ENCODE results near the gene MRPL10.
A peak's percentile ranks its signal among the peaks of the same experiment; 100 is the strongest.

MRPL10 gene

DNA sequence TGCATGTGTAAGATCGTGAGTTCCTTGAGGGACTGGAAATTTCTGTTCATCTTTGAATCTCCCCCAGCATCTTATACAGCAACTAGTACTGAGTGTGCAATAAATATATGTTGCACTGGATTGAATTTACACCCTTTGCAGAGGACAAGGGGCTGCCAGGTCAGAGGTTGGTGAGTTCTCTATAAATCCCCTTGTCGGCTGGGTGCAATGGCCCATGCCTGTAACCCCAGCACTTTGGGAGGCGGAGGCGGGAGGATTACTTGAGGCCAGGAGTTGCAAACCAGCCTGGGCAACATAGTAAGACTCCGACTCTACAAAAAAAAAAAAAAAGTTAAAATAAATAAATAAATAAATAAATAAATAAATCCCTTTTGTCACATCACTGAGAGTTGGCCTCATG lies 29.0 kb upstream of the MRPL10 start:
- no peak for DNase-seq (ENCODE audit: low read depth in 2 of 2, low spot score in 1 of 2)

DNA sequence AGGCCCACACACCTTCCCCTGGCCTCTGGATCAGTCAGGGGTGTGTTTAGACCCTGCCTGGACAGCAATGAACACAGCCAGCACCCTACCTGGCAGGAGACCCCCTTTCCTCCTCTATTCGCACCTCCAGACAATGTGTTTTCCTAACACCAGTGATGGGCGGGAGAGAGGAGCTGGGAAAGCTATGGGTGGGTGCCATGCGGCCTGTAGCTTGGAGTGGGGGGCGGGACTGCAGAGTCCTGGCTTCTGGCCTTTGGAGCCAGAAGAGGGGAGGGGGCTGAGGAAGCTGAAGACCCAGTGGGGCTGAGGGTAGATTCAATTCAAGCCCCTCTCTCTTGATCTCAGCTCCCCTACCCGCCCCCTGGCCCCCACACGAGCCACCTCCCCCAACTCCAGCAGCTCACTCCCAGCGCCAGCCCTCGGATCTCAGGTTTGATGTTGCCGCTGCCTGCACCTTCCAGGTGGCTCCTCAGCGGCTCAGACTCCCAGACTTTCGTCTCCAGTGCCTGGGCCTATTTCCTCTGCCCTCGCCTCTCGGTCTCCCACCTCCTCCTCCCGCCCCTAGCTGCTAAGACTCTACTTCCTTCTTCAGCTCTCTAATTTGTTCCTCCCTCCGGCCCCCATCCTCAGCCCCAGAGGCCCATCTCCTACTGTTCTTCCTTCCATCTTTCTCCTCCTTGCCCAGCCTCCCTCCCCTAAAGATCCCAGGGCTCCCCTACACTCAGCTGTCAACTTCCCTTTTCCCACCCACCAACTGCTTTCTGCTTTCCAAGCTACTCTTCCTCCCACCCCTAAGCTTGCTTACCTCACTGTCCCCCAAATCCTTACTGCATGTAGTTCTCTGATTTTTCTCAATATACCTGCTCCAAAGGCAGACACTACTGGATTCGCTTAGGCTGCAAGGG lies 26.5 kb upstream of the MRPL10 start:
- no peak for DNase-seq (ENCODE audit: low read depth in 2 of 2, low spot score in 1 of 2)

- DNase-seq (ENCODE audit: low read depth in 2 of 2, low spot score in 1 of 2), result no peak
Observed at GRCh38 chr17:47856830-47857229, 25.5 kb upstream of the MRPL10 start.

GRCh38 chr17:47855737-47856136 lies 24.4 kb upstream of the MRPL10 start:
- no peak for DNase-seq (ENCODE audit: low read depth in 2 of 2, low spot score in 1 of 2)

DNA sequence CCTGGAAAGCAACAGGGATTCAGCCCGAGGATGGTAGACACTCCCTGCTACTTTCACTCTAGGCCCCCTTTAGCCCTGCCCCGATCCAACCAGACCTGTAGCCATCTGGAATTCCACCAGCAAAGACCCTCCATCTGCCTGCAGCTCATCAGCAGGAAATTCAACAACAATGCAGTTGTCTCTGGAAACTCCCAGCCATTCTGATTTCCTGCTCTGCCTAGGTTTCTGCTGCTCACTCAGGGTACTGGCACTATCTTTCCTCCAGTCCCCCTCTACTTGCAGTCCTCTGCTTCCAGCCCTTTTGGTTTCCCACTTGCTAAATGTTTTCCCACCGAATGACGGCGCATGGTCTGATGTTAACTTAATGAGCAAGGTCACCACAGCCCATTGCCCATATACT lies 22.3 kb upstream of the MRPL10 start:
- no peak for DNase-seq (ENCODE audit: low read depth in 2 of 2, low spot score in 1 of 2)

DNA sequence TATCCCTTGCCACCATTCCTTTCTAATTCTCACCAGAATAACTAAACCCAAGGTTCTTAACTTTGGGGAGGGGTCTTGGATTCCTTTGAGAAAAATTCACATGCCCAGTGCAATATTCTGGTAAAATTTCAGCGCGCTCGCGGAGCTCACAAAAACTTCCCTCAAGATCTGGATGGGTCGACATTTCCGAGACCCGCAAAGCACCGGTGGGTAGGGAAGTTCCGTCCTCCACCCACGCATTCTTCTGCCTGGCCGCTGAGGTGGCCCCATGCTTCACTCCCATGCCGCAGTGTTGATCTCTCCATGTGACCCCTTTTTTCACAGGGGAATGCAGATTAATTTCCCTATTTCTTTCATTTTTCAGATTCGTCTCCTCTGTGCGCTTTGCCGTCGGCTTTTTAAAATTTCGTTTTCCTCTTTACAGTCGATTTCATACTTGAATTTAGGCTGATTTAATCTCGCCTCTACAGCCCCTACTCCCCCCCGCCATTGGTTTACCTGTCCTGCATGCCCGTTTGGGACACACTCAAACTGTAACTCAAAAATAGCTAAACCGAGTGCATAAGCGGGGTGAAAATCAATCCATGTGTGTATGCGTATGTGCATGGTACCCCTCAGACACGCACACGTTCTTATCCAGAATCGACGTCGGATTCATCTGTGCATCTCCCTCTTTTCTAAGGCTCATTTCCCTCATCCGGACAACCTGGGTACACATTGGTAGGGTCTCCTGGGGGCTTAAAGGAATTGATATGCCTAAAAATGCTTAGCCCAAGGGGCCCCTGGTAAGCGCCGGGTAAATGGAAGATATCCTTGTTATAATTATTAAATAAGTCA lies 21.0 kb upstream of the MRPL10 start:
- no peak for DNase-seq (ENCODE audit: low read depth in 2 of 2, low spot score in 1 of 2)

- DNase-seq (ENCODE audit: low read depth in 2 of 2, low spot score in 1 of 2), result no peak
Observed at GRCh38 chr17:47851764-47852112, 20.4 kb upstream of the MRPL10 start.

DNA sequence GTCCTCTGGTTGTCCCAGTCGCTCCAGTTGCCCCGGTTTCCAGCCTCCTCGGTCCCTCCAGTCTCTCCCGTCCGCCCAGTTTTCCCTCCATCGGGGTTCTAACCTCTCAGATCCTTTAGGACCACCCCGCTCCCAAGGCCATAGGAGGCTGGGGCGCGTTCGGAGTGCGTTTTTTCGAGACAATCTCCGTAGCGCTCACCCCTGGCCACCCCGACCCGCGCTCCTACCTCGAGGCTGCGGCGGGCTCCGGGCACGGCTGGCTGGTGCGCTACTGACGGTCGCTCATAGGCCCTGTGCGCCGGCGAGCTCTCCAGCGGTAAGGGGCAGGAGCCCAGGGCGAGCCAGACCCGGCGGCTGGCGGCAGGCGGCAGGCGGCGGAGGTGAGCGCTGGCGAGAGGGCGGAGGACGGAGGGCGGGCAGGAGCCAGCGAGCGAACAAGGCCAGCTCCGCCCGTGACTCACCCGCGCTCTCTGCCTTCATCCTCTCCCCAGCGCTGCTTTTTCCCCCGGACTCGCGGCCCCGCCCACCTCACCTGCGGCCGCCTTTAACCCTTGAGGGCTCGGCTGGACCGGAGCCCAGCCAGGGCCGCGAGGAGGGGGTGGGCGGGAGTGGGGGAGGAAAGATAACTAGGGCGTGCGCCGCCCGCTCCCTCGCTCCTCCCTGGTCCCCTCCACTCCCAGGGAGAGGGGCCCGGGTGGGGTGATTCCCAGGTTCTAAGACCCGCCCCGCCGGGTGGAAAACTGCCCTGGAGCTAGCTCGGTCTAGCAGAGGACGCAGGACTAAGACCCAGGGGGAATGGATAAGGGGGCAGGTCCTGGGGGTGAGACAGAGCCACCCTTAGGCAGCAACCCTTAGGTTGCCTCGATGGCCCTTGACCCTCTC lies 19.6 kb upstream of the MRPL10 start, which contains the start of gene SP6:
TSS of gene SP6 (minus strand) at position 472 of the 882 bp plus-strand sequence. CDS start 2,734 bp downstream, outside the sequence.
- DNase-seq (ENCODE audit: low read depth in 2 of 2, low spot score in 1 of 2), result peak; percentile 26 to 50

DNA sequence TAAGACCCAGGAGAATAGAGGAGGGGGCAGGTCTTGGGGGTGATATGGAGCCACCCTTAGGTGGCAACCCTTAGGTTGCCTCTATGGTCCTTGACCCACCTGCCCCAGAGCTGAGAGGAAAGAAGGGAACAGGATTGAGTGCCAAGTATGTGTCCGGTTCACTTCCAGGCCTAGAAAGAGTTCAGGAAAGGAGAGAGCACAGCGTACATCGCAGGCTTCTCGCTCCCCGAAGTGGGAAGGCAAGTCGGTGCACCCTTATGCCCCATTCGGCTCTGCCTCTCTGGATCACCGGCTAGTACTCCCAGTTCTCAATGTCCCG lies 19.0 kb upstream of the MRPL10 start:
- DNase-seq (ENCODE audit: low read depth in 2 of 2, low spot score in 1 of 2), result no peak

DNA sequence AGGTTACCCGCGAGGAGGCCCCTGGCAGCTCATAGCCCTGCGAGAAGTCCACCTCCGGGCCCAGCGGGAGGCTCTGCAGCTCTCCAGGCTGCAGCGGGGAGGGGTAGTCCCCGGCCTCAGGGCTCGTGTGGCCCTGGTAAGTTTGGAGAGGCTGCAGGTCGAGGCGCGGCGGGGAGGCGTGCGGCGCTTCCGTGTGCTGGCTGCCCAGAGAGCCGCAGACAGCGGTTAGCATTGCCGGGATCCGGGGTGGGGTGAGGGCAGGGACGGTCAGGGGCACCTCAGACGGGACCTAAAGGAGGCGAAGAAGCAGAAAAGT lies 16.8 kb upstream of the MRPL10 start:
- no peak for DNase-seq (ENCODE audit: low read depth in 2 of 2, low spot score in 1 of 2)

GRCh38 chr17:47847341-47848197 lies 16.2 kb upstream of the MRPL10 start:
- DNase-seq (ENCODE audit: low read depth in 2 of 2, low spot score in 1 of 2), result no peak

- no peak for DNase-seq (ENCODE audit: low read depth in 2 of 2, low spot score in 1 of 2)
Observed at GRCh38 chr17:47846716-47847340, 15.5 kb upstream of the MRPL10 start.

DNA sequence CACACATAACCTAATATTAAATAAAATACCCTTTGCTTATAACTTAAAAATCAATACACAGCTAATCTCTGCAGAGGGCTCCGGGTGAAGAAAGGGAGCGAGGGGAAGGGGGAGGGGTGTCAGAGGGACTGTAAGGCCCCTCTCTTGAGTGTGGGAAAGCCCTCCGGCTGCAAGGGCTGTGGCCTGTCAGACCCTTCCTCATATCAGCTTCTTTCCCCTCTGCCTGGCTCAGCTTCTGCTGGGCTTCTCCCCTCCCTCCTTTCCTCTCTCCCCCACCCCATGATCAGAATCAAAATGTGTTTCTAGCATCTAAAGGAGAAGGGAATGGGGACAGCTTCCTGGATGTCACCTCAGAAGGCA lies 14.4 kb upstream of the MRPL10 start:
- no peak for DNase-seq (ENCODE audit: low read depth in 2 of 2, low spot score in 1 of 2)

GRCh38 chr17:47844814-47845715 lies 13.7 kb upstream of the MRPL10 start:
- no peak for DNase-seq (ENCODE audit: low read depth in 2 of 2, low spot score in 1 of 2)

- no peak for DNase-seq (ENCODE audit: low read depth in 2 of 2, low spot score in 1 of 2)
Observed at GRCh38 chr17:47844227-47844626, 12.9 kb upstream of the MRPL10 start.

DNA sequence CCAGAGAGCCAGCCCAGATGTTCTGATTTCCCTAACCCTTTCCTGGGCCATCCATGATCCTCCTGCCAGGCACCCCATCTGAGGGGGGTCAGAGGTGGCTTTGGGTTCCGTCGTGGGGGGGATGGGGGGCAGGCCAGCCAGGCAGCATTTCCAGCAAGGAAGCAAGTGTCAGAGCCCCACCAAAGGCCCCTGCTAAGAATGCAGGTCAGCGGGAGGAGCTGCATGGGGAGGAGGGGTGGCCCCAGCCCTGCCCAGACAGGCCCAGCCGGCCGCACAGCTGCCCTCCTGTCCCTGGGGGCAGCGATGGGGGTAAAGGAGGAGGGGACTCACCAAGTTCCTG lies 12.0 kb upstream of the MRPL10 start:
- DNase-seq (ENCODE audit: low read depth in 2 of 2, low spot score in 1 of 2), result no peak

- no peak for DNase-seq (ENCODE audit: low read depth in 2 of 2, low spot score in 1 of 2)
Observed at GRCh38 chr17:47841488-47842291, 10.3 kb upstream of the MRPL10 start.

DNA sequence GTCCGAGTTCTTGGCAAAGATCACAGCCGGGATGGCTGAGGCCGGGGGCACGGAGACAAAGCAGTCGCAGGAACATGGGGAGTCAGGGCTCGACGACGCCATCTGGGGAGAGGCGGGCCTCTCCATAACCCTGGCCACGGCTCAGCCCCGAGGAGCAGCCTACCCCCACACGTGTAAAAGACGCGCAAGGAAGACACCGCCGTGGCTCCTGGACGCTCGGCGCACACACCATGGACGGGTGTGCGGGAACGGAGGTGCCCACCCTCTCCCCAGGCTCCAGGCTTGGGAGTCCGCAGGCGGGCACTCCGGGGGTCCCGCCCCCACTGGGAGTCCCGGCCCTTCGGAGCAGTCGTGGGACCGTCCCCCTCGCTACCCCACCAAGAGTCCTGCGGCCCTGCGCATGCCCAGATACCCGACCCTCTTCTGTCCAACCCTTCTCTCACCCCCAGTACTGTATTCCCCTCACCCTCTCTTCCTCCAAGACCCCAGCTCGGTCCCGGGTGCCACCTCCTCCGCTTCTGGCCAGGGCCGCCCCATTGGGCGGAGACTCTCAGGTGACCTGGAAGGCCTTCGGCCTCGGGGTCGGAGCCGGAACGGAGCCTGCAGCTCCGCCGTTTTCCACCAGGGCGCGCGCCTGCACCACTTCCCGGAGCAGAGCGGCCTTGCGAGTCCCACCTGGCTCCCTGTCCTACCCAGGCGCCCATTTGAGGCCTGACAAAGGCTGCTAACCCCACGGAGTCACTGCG lies 9.6 kb upstream of the MRPL10 start, which contains the start of gene SCRN2:
TSS of gene SCRN2 (minus strand) at position 532 of the 746 bp plus-strand sequence. CDS start at position 102, 430 bp downstream.
- peak; percentile 65 to 71 for DNase-seq (ENCODE audit: low read depth in 2 of 2, low spot score in 1 of 2)
